ENCODE results near the gene ZNF550.
"Not testable (repeated sequence)": the region's sequence is repeated elsewhere in the genome, so short reads cannot be mapped to it uniquely, and the experiment has no call there.

The ZNF550 gene

GRCh38 chr19:57527136-57527881 is 32.4 kb downstream of the ZNF550 start, which contains the start of gene ZNF549:
TSS of gene ZNF549 (plus strand) at chr19:57527356. CDS start at chr19:57527574, 218 bp downstream.
- DNase-seq, result peak; percentile 90

- DNase-seq, result not testable (repeated sequence)
Observed at GRCh38 chr19:57518021-57518420, 41.6 kb downstream of the ZNF550 start.

GRCh38 chr19:57515255-57515654 is 44.4 kb downstream of the ZNF550 start:
- no peak for DNase-seq

GRCh38 chr19:57512845-57513244 is 46.8 kb downstream of the ZNF550 start:
- no peak for DNase-seq

GRCh38 chr19:57511484-57511883 is 48.2 kb downstream of the ZNF550 start:
- no peak for DNase-seq

GRCh38 chr19:57506163-57506562 is 53.5 kb downstream of the ZNF550 start:
- no peak for DNase-seq

GRCh38 chr19:57500400-57500799 is 59.3 kb downstream of the ZNF550 start:
- DNase-seq, result not testable (repeated sequence)

- DNase-seq, result peak; percentile 97
Observed at GRCh38 chr19:57499680-57500395, 59.8 kb downstream of the ZNF550 start, which contains the start of gene ZNF773. TSS of gene ZNF773 (plus strand) at chr19:57499938. CDS start at chr19:57500081, 143 bp downstream.

GRCh38 chr19:57499332-57499679 is 60.4 kb downstream of the ZNF550 start:
- DNase-seq, result not testable (repeated sequence)

- DNase-seq, result not testable (repeated sequence)
Observed at GRCh38 chr19:57488299-57488644, 71.4 kb downstream of the ZNF550 start.

GRCh38 chr19:57487477-57488298 is 72.0 kb downstream of the ZNF550 start, which contains the start of gene ZNF419:
TSS of gene ZNF419 (plus strand) at chr19:57487750. CDS start at chr19:57487951, 201 bp downstream.
- peak; percentile 95 for DNase-seq

All from activated naive CD4-positive, alpha-beta T cell treated with Interleukin-2 at 50 U/mL for 16 hours (primary cell).